HepG2 (cell line): ENCODE measurements around the gene FMNL1. TPM values are rescaled to one million over a fixed set of nuclear protein-coding genes. Genes with fewer than 3 reads are reported as not detected.

Source experiments
- CCDC6 ChIP-seq: sonication (generic); formaldehyde crosslinking; IDR thresholded peaks from 2 replicates; pipeline ENCODE4 v1.8.1; 2022; ENCODE audit warnings: mild to moderate bottlenecking, missing genetic modification reagents, moderate library complexity
- HMGXB4 ChIP-seq, 2 experiments: sonication (generic) in 1 of 2; formaldehyde crosslinking in 1 of 2; IDR thresholded peaks; 2 replicates each; pipeline versions ENCODE4 v1.4.0 to v1.6.1; 2018 to 2020; ENCODE audit warnings: missing genetic modification reagents in 2 of 2, borderline replicate concordance in 1 of 2, low read depth in 1 of 2, mild to moderate bottlenecking in 1 of 2, missing biosample characterization in 1 of 2
- KAT8 ChIP-seq: IDR thresholded peaks from 2 replicates; pipeline ENCODE4 v1.6.1; 2016; ENCODE audit warnings: missing genetic modification reagents, missing compliant biosample characterization
- MED1 ChIP-seq: sonication (generic); formaldehyde crosslinking; IDR thresholded peaks from 2 replicates; pipeline ENCODE4 v1.4.0; 2020; ENCODE audit warnings: missing genetic modification reagents
- NCOA2 ChIP-seq: sonication (generic); formaldehyde crosslinking; IDR thresholded peaks from 2 replicates; pipeline ENCODE4 v1.8.0; 2022; ENCODE audit warnings: inconsistent platforms
- PHF5A ChIP-seq: IDR thresholded peaks from one replicate; pipeline ENCODE4 v1.6.1; 2018; ENCODE audit warnings: low read depth, missing genetic modification reagents; ENCODE audit not compliant: unreplicated experiment
- PRDM10 ChIP-seq: sonication (generic); formaldehyde crosslinking; IDR thresholded peaks from 2 replicates; pipeline ENCODE4 v1.4.0; 2020; ENCODE audit warnings: low read depth, missing genetic modification reagents
- RNF219 ChIP-seq: sonication (generic); formaldehyde crosslinking; IDR thresholded peaks from 2 replicates; pipeline ENCODE4 v1.5.0; 2020; ENCODE audit warnings: mild to moderate bottlenecking, missing genetic modification reagents
- TSC22D2 ChIP-seq: sonication (generic); formaldehyde crosslinking; IDR thresholded peaks from 2 replicates; pipeline ENCODE4 v1.5.1; 2020; ENCODE audit warnings: missing genetic modification reagents, mild to moderate bottlenecking, borderline replicate concordance
- ZFP91 ChIP-seq: sonication (generic); formaldehyde crosslinking; IDR thresholded peaks from 2 replicates; pipeline ENCODE4 v1.9.0; 2022; ENCODE audit warnings: missing genetic modification reagents, mild to moderate bottlenecking, borderline replicate concordance
- ZNF280D ChIP-seq: sonication (generic); formaldehyde crosslinking; IDR thresholded peaks from 2 replicates; pipeline ENCODE4 v1.5.1; 2020; ENCODE audit warnings: mild to moderate bottlenecking, missing genetic modification reagents
- ZNF605 ChIP-seq: sonication (generic); formaldehyde crosslinking; IDR thresholded peaks from 2 replicates; pipeline ENCODE4 v1.8.0; 2022; ENCODE audit warnings: mild to moderate bottlenecking, missing genetic modification reagents
- ZNF746 ChIP-seq: sonication (generic); formaldehyde crosslinking; IDR thresholded peaks from 2 replicates; pipeline ENCODE4 v1.8.0; 2022; ENCODE audit warnings: mild to moderate bottlenecking, missing genetic modification reagents
- ZNF792 ChIP-seq: IDR thresholded peaks from 2 replicates; pipeline ENCODE4 v1.6.1; 2016
- ZNF816 ChIP-seq: sonication (generic); formaldehyde crosslinking; IDR thresholded peaks from 2 replicates; pipeline ENCODE4 v1.8.0; 2022; ENCODE audit warnings: missing genetic modification reagents, mild to moderate bottlenecking, borderline replicate concordance
- polyA plus RNA-seq, 8 experiments: library from polyadenylated mRNA; depleted of rRNA in 3 of 8; stranded (reverse) in 7 of 8; unstranded in 1 of 8; fragments of >200 nt; fragmentation: Illumina TruSeq in 4 of 8; extraction: Trizol in 4 of 8; gene quantifications; 2 replicates each; pipeline versions ENCODE4 v1.2.1 to v1.2.3, GENCODE V29; 2011 to 2016; ENCODE audit warnings: low read depth in 4 of 8, missing spikeins in 1 of 8, mixed read lengths in 1 of 8; ENCODE audit not compliant: insufficient read depth in 1 of 8
- total RNA-seq, 5 experiments: library from RNA; depleted of rRNA; stranded (reverse); fragments of >200 nt; fragmentation: Illumina TruSeq; extraction: Trizol; gene quantifications; 2 replicates each; pipeline ENCODE4 v1.2.3, GENCODE V29; 2016; ENCODE audit warnings: low read depth in 1 of 5

Gene FMNL1
- total and polyA plus RNA-seq, 2 of the 13 experiments (the other 11 are each of a cell fraction or from before 2014, with no cell fraction given), result 0.53 to 0.70 TPM

- TF ChIP-seq ZNF746 (CRISPR knock-in tag) (peak; percentile 80), PRDM10 (CRISPR knock-in tag) (peak; percentile 86; the same call in 1 of the 2 replicates), ZNF816 (CRISPR knock-in tag) (peak; percentile 87; the same call in 1 of the 2 replicates), NCOA2 (CRISPR knock-in tag) (peak; percentile 91), PHF5A (CRISPR knock-in tag) (peak; percentile 82), MED1 (CRISPR knock-in tag) (peak; percentile 84), TSC22D2 (CRISPR knock-in tag) (peak; percentile 69; the same call in 1 of the 2 replicates), KAT8 (CRISPR knock-in tag) (peak; percentile 87), CCDC6 (CRISPR knock-in tag) (peak; percentile 90; the same call in 1 of the 2 replicates), ZNF792 (CRISPR knock-in tag) (peak; percentile 81; the same call in 1 of the 2 replicates), ZNF605 (CRISPR knock-in tag) (peak; percentile 56; the same call in 1 of the 2 replicates), RNF219 (CRISPR knock-in tag) (peak; percentile 77; the same call in 1 of the 2 replicates), ZFP91 (CRISPR knock-in tag) (peak; percentile 45), ZNF280D (CRISPR knock-in tag) (peak; percentile 95), HMGXB4 (CRISPR knock-in tag; IDR thresholded peaks at IDR 0.05; ENCODE audit: borderline replicate concordance in 1 of 2, low read depth in 1 of 2) (peak; percentile 46 to 60; a peak in 3 of 4 replicates)
These were observed 19.8 kb upstream of the FMNL1 start (continued) for GRCh38 chr17:45201880-45202279.
